HCT116 (cell line): ENCODE measurements around the gene HES6. TPM values are rescaled to one million over a fixed set of nuclear protein-coding genes. Genes with fewer than 3 reads are reported as not detected.

ENCODE experiments used
- ATAC-seq: fragments of 200-7000 bp; cut with Tn5 transposase; 2 replicates; pipeline ENCODE4 v1.9.1; 2020; ENCODE audit warnings: mild to moderate bottlenecking, moderate library complexity
- BruUV-seq: library from RNA; stranded (reverse); fragments of 400-500 nt; replicated peaks from 2 replicates; lab custom pipeline; 2021; lab: Mats Ljungman, UMichigan
- CTCF ChIA-PET: fragments of 300-600 bp; sonication (Branson Sonifier 250); formaldehyde crosslinking; loops from one replicate; lab custom pipeline; 2021; ENCODE audit warnings: antibody characterized with exemption; lab: Charles Lee
- POLR2A ChIA-PET: fragments of 300-600, 350-600 bp; sonication (Branson Sonifier 250); formaldehyde crosslinking; loops from one replicate; lab custom pipeline; 2021; ENCODE audit warnings: antibody characterized with exemption; lab: Charles Lee
- RAD21 ChIA-PET, 2 experiments: fragments of 300-600 bp; sonication (Branson Sonifier 250); formaldehyde crosslinking; loops; one replicate each; lab custom pipeline; 2023; ENCODE audit warnings: low total read pairs in 2 of 2; ENCODE audit not compliant: uncharacterized antibody in 2 of 2, unreplicated experiment in 2 of 2, low non-redundant PET in 1 of 2; lab: Charles Lee
- DNase-seq: peaks from one replicate; pipeline ENCODE4 v3.0.0-alpha.2; 2010; ENCODE audit warnings: low read depth, low spot score
- H2AFZ ChIP-seq: fragments of 200-600 bp; shearing (Covaris generic), sonication (generic); 2 replicates; pipeline ENCODE4 v1.6.1; 2017; ENCODE audit warnings: low read depth, mixed run types, mixed read lengths, antibody characterized with exemption, low read length; ENCODE audit not compliant: poor library complexity, severe bottlenecking
- H3K27ac ChIP-seq: 2 replicates; pipeline ENCODE4 v1.5.1; 2012; ENCODE audit warnings: low read depth, low read length
- H3K27me3 ChIP-seq: fragments of 200-600 bp; sonication (generic); 2 replicates; pipeline ENCODE4 v1.6.1; 2016; ENCODE audit warnings: mixed run types, low read length, mixed read lengths; ENCODE audit not compliant: insufficient read depth
- H3K36me3 ChIP-seq, 2 experiments: fragments of 200-500 bp in 1 of 2; fragments of 200-600 bp in 1 of 2; sonication (Bioruptor generic) in 1 of 2; sonication (generic) in 1 of 2; 2 replicates each; pipeline versions ENCODE4 v1.5.1 to v1.6.1; 2014 to 2016; ENCODE audit warnings: low read length in 2 of 2, inconsistent platforms in 1 of 2, mixed read lengths in 1 of 2, mixed run types in 1 of 2; ENCODE audit not compliant: insufficient read depth in 2 of 2, control insufficient read depth in 1 of 2
- H3K4me1 ChIP-seq, 2 experiments: fragments of 200-600 bp in 1 of 2; sonication (generic) in 1 of 2; 2 replicates each; pipeline versions ENCODE4 v1.5.1 to v1.6.1; 2012 to 2017; ENCODE audit warnings: low read length in 2 of 2, inconsistent platforms in 1 of 2, mild to moderate bottlenecking in 1 of 2, mixed read lengths in 1 of 2, mixed run types in 1 of 2, moderate library complexity in 1 of 2; ENCODE audit not compliant: insufficient read depth in 2 of 2, control insufficient read depth in 1 of 2
- H3K4me2 ChIP-seq: fragments of 200-600 bp; sonication (generic); 2 replicates; pipeline ENCODE4 v1.6.1; 2017; ENCODE audit warnings: mixed run types, low read length, mixed read lengths
- H3K4me3 ChIP-seq, 2 experiments: fragments of 200-600 bp in 1 of 2; sonication (generic) in 1 of 2; replicated peaks in 1 of 2; 2 replicates each; pipeline ENCODE4 v1.5.1; 2011 to 2016; ENCODE audit warnings: low read length in 2 of 2, control low read depth in 1 of 2, low read depth in 1 of 2, mild to moderate bottlenecking in 1 of 2, mixed read lengths in 1 of 2, mixed run types in 1 of 2
- H3K79me2 ChIP-seq: fragments of 200-600 bp; sonication (generic); 2 replicates; pipeline ENCODE4 v1.6.1; 2017; ENCODE audit warnings: mild to moderate bottlenecking, mixed run types, low read length, moderate library complexity, mixed read lengths; ENCODE audit not compliant: insufficient read depth
- H3K9ac ChIP-seq: fragments of 200-600 bp; sonication (generic); 2 replicates; pipeline ENCODE4 v1.6.1; 2016; ENCODE audit warnings: low read length, mixed read lengths
- H3K9me2 ChIP-seq: fragments of 200-600 bp; sonication (generic), shearing (Covaris generic); 2 replicates; pipeline ENCODE4 v1.6.1; 2017; ENCODE audit warnings: mixed run types, mild to moderate bottlenecking, moderate library complexity; ENCODE audit not compliant: insufficient read depth
- H3K9me3 ChIP-seq, 2 experiments: fragments of 200-500 bp in 1 of 2; fragments of 200-600 bp in 1 of 2; sonication (Bioruptor generic) in 1 of 2; sonication (generic) in 1 of 2; 2 replicates each; pipeline ENCODE4 v1.6.1; 2014 to 2017; ENCODE audit warnings: low read length in 2 of 2, mixed read lengths in 2 of 2, inconsistent platforms in 1 of 2, low read depth in 1 of 2, mild to moderate bottlenecking in 1 of 2, mixed run types in 1 of 2, moderate library complexity in 1 of 2; ENCODE audit not compliant: control insufficient read depth in 1 of 2, insufficient read depth in 1 of 2
- H4K20me1 ChIP-seq: fragments of 200-600 bp; sonication (generic), shearing (Covaris generic); 2 replicates; pipeline ENCODE4 v1.6.1; 2017; ENCODE audit warnings: mixed run types, mild to moderate bottlenecking, moderate library complexity; ENCODE audit not compliant: insufficient read depth
- CBX3 ChIP-seq: IDR thresholded peaks from 2 replicates; pipeline ENCODE4 v1.6.1; 2012; ENCODE audit warnings: low read depth
- CEBPB ChIP-seq: IDR thresholded peaks from 2 replicates; pipeline ENCODE4 v1.6.1; 2012; ENCODE audit warnings: low read depth
- EGR1 ChIP-seq: IDR thresholded peaks from 2 replicates; pipeline ENCODE4 v1.6.1; 2012; ENCODE audit warnings: low read depth
- ELF1 ChIP-seq: IDR thresholded peaks from 2 replicates; pipeline ENCODE4 v1.6.1; 2012; ENCODE audit warnings: low read depth, borderline replicate concordance
- EZH2 ChIP-seq: fragments of 200-600 bp; sonication (generic); IDR thresholded peaks from 2 replicates; pipeline ENCODE4 v1.6.1; 2017; ENCODE audit warnings: antibody characterized with exemption, mixed run types
- EZH2phosphoT487 ChIP-seq: fragments of 200-600 bp; IDR thresholded peaks from 2 replicates; pipeline ENCODE4 v1.6.1; 2018; ENCODE audit warnings: antibody characterized with exemption, borderline replicate concordance
- JUND ChIP-seq: IDR thresholded peaks from 2 replicates; pipeline ENCODE4 v1.6.1; 2012
- POLR2A ChIP-seq: IDR thresholded peaks from 2 replicates; pipeline ENCODE4 v1.7.0; 2011; ENCODE audit warnings: borderline replicate concordance; ENCODE audit not compliant: insufficient read depth, insufficient read length; ENCODE audit errors: extremely low read depth
- POLR2AphosphoS5 ChIP-seq: IDR thresholded peaks from 2 replicates; pipeline ENCODE4 v1.6.1; 2011; ENCODE audit warnings: mild to moderate bottlenecking, low read depth, low read length, moderate library complexity
- RAD21 ChIP-seq: IDR thresholded peaks from 2 replicates; pipeline ENCODE4 v1.6.1; 2012; ENCODE audit warnings: low read depth, mild to moderate bottlenecking
- SP1 ChIP-seq: IDR thresholded peaks from 2 replicates; pipeline ENCODE4 v1.6.1; 2012; ENCODE audit warnings: low read depth
- SRF ChIP-seq: IDR thresholded peaks from 2 replicates; pipeline ENCODE4 v1.6.1; 2012; ENCODE audit warnings: low read depth
- TCF7L2 ChIP-seq: IDR thresholded peaks from 2 replicates; pipeline ENCODE4 v1.7.0; 2011; ENCODE audit warnings: borderline replicate concordance, inconsistent platforms; ENCODE audit not compliant: insufficient read depth, insufficient read length; ENCODE audit errors: extremely low read depth
- YY1 ChIP-seq: IDR thresholded peaks from 2 replicates; pipeline ENCODE4 v1.6.1; 2011; ENCODE audit warnings: low read length, low read depth, moderate library complexity, mild to moderate bottlenecking; ENCODE audit not compliant: insufficient replicate concordance; ENCODE audit errors: extremely low read depth
- ZFX ChIP-seq: fragments of 450-650 bp; IDR thresholded peaks from 2 replicates; pipeline ENCODE4 v1.6.1; 2017
- ZNF274 ChIP-seq: fragments of 200-500 bp; sonication (Bioruptor generic); IDR thresholded peaks from 2 replicates; pipeline ENCODE4 v1.6.1; 2014; ENCODE audit warnings: mild to moderate bottlenecking, low read depth, low read length, inconsistent platforms
- intact Hi-C: fragments of 100-400 bp; cut with micrococcal nuclease; formaldehyde crosslinking; loops from 2 replicates; pipeline ENCODE4 v1.10.0; 2022
- total RNA-seq: library from RNA; stranded (reverse); gene quantifications from one replicate; pipeline ENCODE4 v1.2.1, GENCODE V29; 2021; ENCODE audit not compliant: unreplicated experiment
- TF ChIP-seq, protein P1 (sequence below): IDR thresholded peaks from 2 replicates; pipeline ENCODE4 v1.6.1; 2011; ENCODE audit warnings: mild to moderate bottlenecking, low read length, moderate library complexity; ENCODE audit not compliant: insufficient replicate concordance; ENCODE audit errors: extremely low read depth

HES6 gene
- total RNA-seq, 1 experiment from 2014 or later = 47.8 TPM

DNA sequence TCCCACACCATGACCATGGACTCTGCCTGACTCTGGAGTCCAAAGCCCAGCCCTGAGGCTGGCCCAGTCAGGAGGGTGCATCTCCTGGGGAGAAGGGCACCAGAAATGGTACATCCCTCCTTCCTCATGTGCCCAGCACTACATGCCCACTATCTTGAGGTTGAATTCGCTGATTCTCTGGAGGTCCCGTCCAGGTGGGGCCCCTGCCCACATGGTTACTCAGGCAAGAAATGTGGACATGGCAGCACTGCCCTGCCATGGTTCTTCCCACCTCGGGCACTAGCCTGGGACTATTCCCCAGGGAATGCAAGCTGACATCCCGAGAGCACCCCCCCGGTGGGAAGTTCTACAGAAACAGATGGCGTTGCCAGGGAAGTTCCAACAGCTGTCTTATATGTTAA lies 15.3 kb upstream of the HES6 start:
- Histone ChIP-seq H4K20me1 (no peaks in the 10 kb centered on the region; the same call in 1 of the 2 replicates), H3K4me3 (no peak overlapping the region), H3K27ac (no peak overlapping the region), H3K4me1 (no peaks in the 10 kb centered on the region)
- BruUV-seq = no TSS peak
- no peak for DNase-seq
- TF ChIP-seq JUND (no peak), RAD21 (no peak), POLR2A (no peak), ZNF274 (no peak), ELF1 (no peak), EZH2 (no peak), TCF7L2 (no peak), SRF (no peak), EZH2phosphoT487 (no peak), YY1 (no peak), EGR1 (no peak), CBX3 (no peak), SP1 (no peak), CEBPB (no peak), POLR2AphosphoS5 (no peak), ZFX (no peak)
- TF ChIP-seq, protein P1, sequence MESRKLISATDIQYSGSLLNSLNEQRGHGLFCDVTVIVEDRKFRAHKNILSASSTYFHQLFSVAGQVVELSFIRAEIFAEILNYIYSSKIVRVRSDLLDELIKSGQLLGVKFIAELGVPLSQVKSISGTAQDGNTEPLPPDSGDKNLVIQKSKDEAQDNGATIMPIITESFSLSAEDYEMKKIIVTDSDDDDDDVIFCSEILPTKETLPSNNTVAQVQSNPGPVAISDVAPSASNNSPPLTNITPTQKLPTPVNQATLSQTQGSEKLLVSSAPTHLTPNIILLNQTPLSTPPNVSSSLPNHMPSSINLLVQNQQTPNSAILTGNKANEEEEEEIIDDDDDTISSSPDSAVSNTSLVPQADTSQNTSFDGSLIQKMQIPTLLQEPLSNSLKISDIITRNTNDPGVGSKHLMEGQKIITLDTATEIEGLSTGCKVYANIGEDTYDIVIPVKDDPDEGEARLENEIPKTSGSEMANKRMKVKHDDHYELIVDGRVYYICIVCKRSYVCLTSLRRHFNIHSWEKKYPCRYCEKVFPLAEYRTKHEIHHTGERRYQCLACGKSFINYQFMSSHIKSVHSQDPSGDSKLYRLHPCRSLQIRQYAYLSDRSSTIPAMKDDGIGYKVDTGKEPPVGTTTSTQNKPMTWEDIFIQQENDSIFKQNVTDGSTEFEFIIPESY = no peak
- TF ChIP-seq, all 23 proteins: peak for 0
- H3K9ac ChIP-seq = no peak overlapping the region
- no peaks in the 10 kb centered on the region for H3K79me2 ChIP-seq
- peaks cover 0 to 20% of the 10 kb centered on the region in 2 experiments; a peak in 3 of 4 replicates for H3K36me3 ChIP-seq
- H3K27me3 ChIP-seq = no peaks in the 10 kb centered on the region
- POLR2A ChIA-PET = no interaction called here
- no peak overlapping the region for H2AFZ ChIP-seq
- no peaks in the 10 kb centered on the region for H3K9me3 ChIP-seq
- CTCF ChIA-PET = no interaction called here
- ATAC-seq = no peak
- RAD21 ChIA-PET = no interaction called here
- H3K9me2 ChIP-seq = no peaks in the 10 kb centered on the region
- no peak overlapping the region for H3K4me2 ChIP-seq
- intact Hi-C loops = loop anchor here (10.0 kb wide), 1 partner anchor 80 kb away; no protein-coding TSS in a partner anchor
